ENCODE data around the gene NDUFA11.

DNA sequence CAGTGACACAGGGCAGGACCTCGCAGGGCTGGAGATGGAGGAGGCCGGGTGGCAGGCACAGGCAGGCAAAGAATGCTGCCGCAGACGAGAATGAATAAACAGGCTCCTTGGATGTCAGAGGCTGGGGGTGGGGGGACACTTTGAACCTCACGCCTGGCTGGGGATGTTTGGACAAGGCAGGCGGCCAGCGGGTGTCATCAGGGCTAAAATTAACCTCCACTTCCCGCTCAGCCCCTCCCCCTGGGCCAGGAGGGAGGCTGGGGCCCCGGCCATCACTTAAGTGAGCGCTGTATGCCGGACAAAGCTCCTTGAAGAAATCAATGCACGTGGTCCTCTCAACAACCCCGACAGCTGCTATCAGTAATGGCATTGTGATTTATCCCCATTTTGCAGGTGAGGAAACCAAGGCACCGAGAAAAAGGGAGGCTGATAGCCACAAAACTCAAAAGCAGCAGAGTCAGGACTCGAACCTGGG, 22.9 kb downstream of the NDUFA11 start:
- no peak for TF ChIP-seq POLR2A (IDR thresholded peaks at IDR 0.05)
- TF ChIP-seq CTCF (IDR thresholded peaks at IDR 0.05): no peak

Data from heart left ventricle (tissue), 13 donors.